Right atrium auricular region (tissue), 2 donors: Measurements from ENCODE around the gene PUS3. TPM values are rescaled to one million over a fixed set of nuclear protein-coding genes. Genes with fewer than 3 reads are reported as not detected.

Source experiments
- DNase-seq: peaks from one replicate; pipeline ENCODE4 v3.0.0-alpha.2; 2019; ENCODE audit warnings: low spot score
- H3K27ac ChIP-seq, 2 donors: fragments of 200-600 bp; sonication (generic); 1 replicate in 1 of 2; 2 replicates in 1 of 2; pipeline ENCODE4 v1.5.1; 2016 to 2019
- H3K27me3 ChIP-seq, 2 donors: fragments of 200-600 bp; sonication (generic); one replicate each; pipeline versions ENCODE4 v1.5.1 to v1.6.0; 2017 to 2019
- H3K36me3 ChIP-seq: fragments of 200-600 bp; sonication (generic); one replicate; pipeline ENCODE4 v1.5.1; 2016
- H3K4me1 ChIP-seq, 2 donors: fragments of 200-600 bp; sonication (generic); one replicate each; pipeline versions ENCODE4 v1.5.1 to v1.6.0; 2017 to 2019
- H3K4me3 ChIP-seq, 2 donors: fragments of 200-600 bp; sonication (generic); 1 replicate in 1 of 2; 2 replicates in 1 of 2; pipeline ENCODE4 v1.5.1; 2017 to 2019; ENCODE audit warnings: mild to moderate bottlenecking in 1 of 2, moderate library complexity in 1 of 2
- H3K9me3 ChIP-seq, 2 donors: fragments of 200-600 bp; sonication (generic); one replicate each; pipeline ENCODE4 v1.5.1; 2019
- CTCF ChIP-seq, 2 donors: fragments of 200-600 bp; sonication (generic); IDR thresholded peaks; one replicate each; pipeline ENCODE4 v1.5.1; 2019; ENCODE audit warnings: antibody characterized with exemption in 2 of 2
- total RNA-seq, 2 donors: library from RNA; depleted of rRNA; stranded (reverse); fragments of >200 nt; gene quantifications; one replicate each; pipeline ENCODE4 v1.1.0, GENCODE V29; 2016

The PUS3 gene
- total RNA-seq, 2 donors from 2014 or later: 3.1 to 8.7 TPM

GRCh38 chr11:125949271-125950177 lies 46.5 kb upstream of the PUS3 start:
- Histone ChIP-seq H3K4me3 (no peak overlapping the region), H3K4me1 (peaks cover 0 to 17% of the 10 kb centered on the region in 2 donors), H3K36me3 (no peaks in the 10 kb centered on the region), H3K27ac (no peak overlapping the region), H3K9me3 (no peaks in the 10 kb centered on the region), H3K27me3 (no peaks in the 10 kb centered on the region)
- no peak for TF ChIP-seq CTCF (IDR thresholded peaks at IDR 0.05)
- peak; percentile 51 for DNase-seq

GRCh38 chr11:125948278-125949051 lies 45.5 kb upstream of the PUS3 start:
- no peaks in the 10 kb centered on the region for H3K9me3 ChIP-seq
- TF ChIP-seq CTCF (IDR thresholded peaks at IDR 0.05): no peak
- peak; percentile 52 for DNase-seq

GRCh38 chr11:125947419-125948277 lies 44.6 kb upstream of the PUS3 start:
- TF ChIP-seq CTCF (IDR thresholded peaks at IDR 0.05): no peak

More at GRCh38 chr11:125948278-125949051, 45.5 kb upstream of the PUS3 start:
- H3K27ac ChIP-seq: no peak overlapping the region
- no peaks in the 10 kb centered on the region for H3K27me3 ChIP-seq
- no peaks in the 10 kb centered on the region for H3K36me3 ChIP-seq
- peaks cover 0 to 17% of the 10 kb centered on the region in 2 donors for H3K4me1 ChIP-seq
- no peak overlapping the region for H3K4me3 ChIP-seq

GRCh38 chr11:125946712-125947418 lies 43.9 kb upstream of the PUS3 start:
- Histone ChIP-seq H3K9me3 (no peaks in the 10 kb centered on the region), H3K4me1 (peaks cover 0 to 21% of the 10 kb centered on the region in 2 donors), H3K27ac (no peak overlapping the region), H3K36me3 (no peaks in the 10 kb centered on the region), H3K4me3 (no peak overlapping the region), H3K27me3 (no peaks in the 10 kb centered on the region)
- TF ChIP-seq CTCF (IDR thresholded peaks at IDR 0.05): no peak
- peak; percentile 55 for DNase-seq

More at GRCh38 chr11:125947419-125948277, 44.6 kb upstream of the PUS3 start:
- Histone ChIP-seq H3K36me3 (no peaks in the 10 kb centered on the region), H3K27me3 (no peaks in the 10 kb centered on the region), H3K9me3 (no peaks in the 10 kb centered on the region), H3K4me1 (peaks cover 0 to 17% of the 10 kb centered on the region in 2 donors), H3K4me3 (no peak overlapping the region), H3K27ac (no peak overlapping the region)
- peak; percentile 52 for DNase-seq
